Measurements from ENCODE around the gene MFGE8.

- TF ChIP-seq ZNF8 (CRISPR knock-in tag; IDR thresholded peaks at IDR 0.05) (no peak), OSR1 (CRISPR knock-in tag; IDR thresholded peaks at IDR 0.05) (no peak), ARNTL (CRISPR knock-in tag; IDR thresholded peaks at IDR 0.05; ENCODE audit: borderline replicate concordance, low read depth) (no peak), RARB (CRISPR knock-in tag; IDR thresholded peaks at IDR 0.05) (no peak), TOX (CRISPR knock-in tag; IDR thresholded peaks at IDR 0.05; ENCODE audit: borderline replicate concordance) (no peak), ZFP3 (CRISPR knock-in tag; IDR thresholded peaks at IDR 0.05) (no peak), SNAI2 (CRISPR knock-in tag; IDR thresholded peaks at IDR 0.05) (no peak)
Observed at GRCh38 chr15:88897456-88898194, 15.6 kb downstream of the MFGE8 start.

Data from SK-N-SH treated with all-trans-retinoic acid at 6 μM for 48 hours (cell line).